OCI-LY7 (cell line): ENCODE data around the gene SUCLA2. TPM values are rescaled to one million over a fixed set of nuclear protein-coding genes. Genes with fewer than 3 reads are reported as not detected.

ENCODE experiments used
- BruUV-seq: library from RNA; stranded (reverse); fragments of 400-500 nt; replicated peaks from 2 replicates; lab custom pipeline; 2021; lab: Mats Ljungman, UMichigan
- CTCF ChIA-PET: fragments of 300-600 bp; sonication (Branson Sonifier 250); formaldehyde crosslinking; loops from one replicate; lab custom pipeline; 2022; ENCODE audit warnings: antibody characterized with exemption; ENCODE audit not compliant: unreplicated experiment; lab: Charles Lee
- POLR2A ChIA-PET: fragments of 300-600 bp; sonication (Branson Sonifier 250); formaldehyde crosslinking; loops from one replicate; lab custom pipeline; 2022; ENCODE audit warnings: antibody characterized with exemption; lab: Charles Lee
- DNase-seq: peaks from one replicate; pipeline ENCODE4 v3.0.0-alpha.2; 2015; ENCODE audit warnings: low spot score
- H2AFZ ChIP-seq: fragments of 200-600 bp; sonication (generic), shearing (Covaris generic); 2 replicates; pipeline ENCODE4 v1.6.1; 2014; ENCODE audit warnings: mild to moderate bottlenecking, antibody characterized with exemption, low read length, moderate library complexity
- H3K27ac ChIP-seq: fragments of 200-600 bp; sonication (generic); 2 replicates; pipeline ENCODE4 v1.5.1; 2014; ENCODE audit warnings: mixed run types, low read depth, mild to moderate bottlenecking, moderate library complexity, low read length, inconsistent platforms; ENCODE audit not compliant: poor library complexity, severe bottlenecking
- H3K36me3 ChIP-seq: fragments of 200-600 bp; sonication (generic); 2 replicates; pipeline ENCODE4 v1.6.1; 2014; ENCODE audit warnings: mild to moderate bottlenecking, antibody characterized with exemption, low read length, moderate library complexity, mixed read lengths; ENCODE audit not compliant: insufficient read depth
- H3K4me1 ChIP-seq: fragments of 200-600 bp; sonication (generic); 2 replicates; pipeline ENCODE4 v1.5.1; 2014; ENCODE audit warnings: mild to moderate bottlenecking, low read length; ENCODE audit not compliant: insufficient read depth, poor library complexity, severe bottlenecking
- H3K4me2 ChIP-seq: fragments of 200-600 bp; sonication (generic); 2 replicates; pipeline ENCODE4 v1.6.1; 2014; ENCODE audit warnings: mild to moderate bottlenecking, low read length
- H3K4me3 ChIP-seq: fragments of 200-600 bp; sonication (generic); 2 replicates; pipeline ENCODE4 v1.5.1; 2014; ENCODE audit warnings: mild to moderate bottlenecking, low read depth, low read length; ENCODE audit not compliant: poor library complexity, severe bottlenecking
- H3K79me2 ChIP-seq: fragments of 200-600 bp; sonication (generic); 2 replicates; pipeline ENCODE4 v1.6.1; 2016; ENCODE audit warnings: low read depth, mild to moderate bottlenecking, low read length, moderate library complexity, mixed read lengths; ENCODE audit not compliant: insufficient read depth
- H3K9me2 ChIP-seq: fragments of 200-600 bp; sonication (generic); 2 replicates; pipeline ENCODE4 v1.6.1; 2016; ENCODE audit warnings: mild to moderate bottlenecking, low read length, mixed read lengths; ENCODE audit not compliant: insufficient read depth
- H3K9me3 ChIP-seq: fragments of 200-600 bp; sonication (generic); 2 replicates; pipeline ENCODE4 v1.6.1; 2014; ENCODE audit warnings: mild to moderate bottlenecking, mixed run types, low read length, mixed read lengths
- H4K20me1 ChIP-seq: fragments of 200-600 bp; sonication (generic); 2 replicates; pipeline ENCODE4 v1.6.1; 2014; ENCODE audit warnings: mild to moderate bottlenecking, antibody characterized with exemption, low read length, moderate library complexity, mixed read lengths; ENCODE audit not compliant: insufficient read depth
- EZH2phosphoT487 ChIP-seq: fragments of 200-600 bp; sonication (generic); IDR thresholded peaks from 2 replicates; pipeline ENCODE4 v1.6.1; 2018; ENCODE audit warnings: low read depth, borderline replicate concordance, mild to moderate bottlenecking, mixed run types, antibody characterized with exemption, low read length, moderate library complexity, mixed read lengths
- intact Hi-C: fragments of 100-400 bp; cut with micrococcal nuclease; formaldehyde crosslinking; loops from one replicate; pipeline ENCODE4 v1.10.0; 2022; ENCODE audit not compliant: unreplicated experiment
- total RNA-seq, 2 experiments: library from RNA; depleted of rRNA in 1 of 2; stranded (reverse); fragments of >200 nt in 1 of 2; shearing (Covaris generic) in 1 of 2; gene quantifications; 2 replicates each; pipeline ENCODE4 v1.2.3, GENCODE V29; 2014 to 2022
- TF ChIP-seq, protein P1 (sequence below): fragments of 200-600 bp; sonication (generic); conservative IDR thresholded peaks from 2 replicates; pipeline ENCODE4 v1.5.1; 2014; ENCODE audit warnings: mild to moderate bottlenecking, antibody characterized with exemption, low read length, moderate library complexity, mixed read lengths

The SUCLA2 gene
- total RNA-seq, 2 experiments from 2014 or later: 22.9 to 46.7 TPM

DNA sequence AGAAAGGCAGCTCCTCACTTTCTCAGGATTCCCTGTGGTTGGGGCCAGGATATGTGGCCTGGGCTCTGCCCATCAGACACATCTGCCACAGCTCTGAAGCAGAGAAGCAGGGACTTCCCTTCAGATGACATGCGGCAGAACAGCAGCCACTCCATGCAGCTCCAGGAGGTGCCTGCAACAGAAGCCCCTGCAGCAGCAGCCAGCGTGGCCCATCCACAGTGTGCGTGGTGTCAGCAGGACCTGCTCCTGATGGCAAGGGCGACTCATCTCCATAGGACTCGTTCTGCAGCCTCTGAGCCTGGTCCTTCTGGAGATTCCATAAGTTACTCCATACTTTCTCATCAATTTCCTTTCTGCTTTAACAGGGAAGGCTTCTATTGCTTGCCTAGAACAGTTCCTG lies 105.0 kb downstream of the SUCLA2 start:
- Histone ChIP-seq H4K20me1 (no peaks in the 10 kb centered on the region), H3K9me2 (no peaks in the 10 kb centered on the region), H3K36me3 (no peaks in the 10 kb centered on the region), H3K79me2 (no peaks in the 10 kb centered on the region), H3K9me3 (no peaks in the 10 kb centered on the region), H3K4me1 (no peaks in the 10 kb centered on the region), H3K4me3 (no peak overlapping the region), H3K27ac (no peak overlapping the region), H3K4me2 (no peak overlapping the region), H2AFZ (no peak overlapping the region)
- intact Hi-C loops: no loop called here
- no peak for DNase-seq
- CTCF ChIA-PET: no interaction called here
- no peak for TF ChIP-seq EZH2phosphoT487
- TF ChIP-seq, protein P1, sequence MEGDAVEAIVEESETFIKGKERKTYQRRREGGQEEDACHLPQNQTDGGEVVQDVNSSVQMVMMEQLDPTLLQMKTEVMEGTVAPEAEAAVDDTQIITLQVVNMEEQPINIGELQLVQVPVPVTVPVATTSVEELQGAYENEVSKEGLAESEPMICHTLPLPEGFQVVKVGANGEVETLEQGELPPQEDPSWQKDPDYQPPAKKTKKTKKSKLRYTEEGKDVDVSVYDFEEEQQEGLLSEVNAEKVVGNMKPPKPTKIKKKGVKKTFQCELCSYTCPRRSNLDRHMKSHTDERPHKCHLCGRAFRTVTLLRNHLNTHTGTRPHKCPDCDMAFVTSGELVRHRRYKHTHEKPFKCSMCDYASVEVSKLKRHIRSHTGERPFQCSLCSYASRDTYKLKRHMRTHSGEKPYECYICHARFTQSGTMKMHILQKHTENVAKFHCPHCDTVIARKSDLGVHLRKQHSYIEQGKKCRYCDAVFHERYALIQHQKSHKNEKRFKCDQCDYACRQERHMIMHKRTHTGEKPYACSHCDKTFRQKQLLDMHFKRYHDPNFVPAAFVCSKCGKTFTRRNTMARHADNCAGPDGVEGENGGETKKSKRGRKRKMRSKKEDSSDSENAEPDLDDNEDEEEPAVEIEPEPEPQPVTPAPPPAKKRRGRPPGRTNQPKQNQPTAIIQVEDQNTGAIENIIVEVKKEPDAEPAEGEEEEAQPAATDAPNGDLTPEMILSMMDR: no peak
- no TSS peak for BruUV-seq
- POLR2A ChIA-PET: no interaction called here

DNA sequence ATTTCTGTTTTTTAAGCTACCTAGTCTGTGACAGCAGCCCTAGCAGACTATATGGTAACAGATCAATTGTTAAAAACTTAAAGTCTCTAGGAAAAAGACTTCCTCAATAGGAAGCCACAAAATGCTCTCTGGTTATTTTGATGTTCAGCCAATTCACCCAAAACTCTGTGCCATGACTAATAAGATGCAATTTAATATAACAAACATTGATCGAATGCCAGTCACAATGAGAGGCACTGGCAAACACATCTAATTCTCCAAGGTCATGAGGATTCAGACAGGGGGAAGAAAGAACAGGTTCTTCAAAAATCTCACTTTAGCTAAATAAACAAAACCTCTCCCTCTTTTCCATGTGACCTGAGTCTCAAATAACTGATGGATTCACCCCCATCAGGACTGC lies 107.5 kb downstream of the SUCLA2 start:
- H3K4me3 ChIP-seq: no peak overlapping the region
- TF ChIP-seq EZH2phosphoT487: no peak
- TF ChIP-seq, protein P1: no peak
- H3K4me2 ChIP-seq: no peak overlapping the region
- intact Hi-C loops: no loop called here
- no peaks in the 10 kb centered on the region for H3K9me3 ChIP-seq
- no peaks in the 10 kb centered on the region for H3K4me1 ChIP-seq
- H4K20me1 ChIP-seq: no peaks in the 10 kb centered on the region
- no TSS peak for BruUV-seq
- no peaks in the 10 kb centered on the region for H3K36me3 ChIP-seq
- no peak overlapping the region for H2AFZ ChIP-seq
- ChIA-PET CTCF (no interaction called here), POLR2A (interaction anchor here (0.9 kb wide), 1 partner anchor 15 kb away, joined by 3 read pairs; no protein-coding TSS in a partner anchor)
- no peak for DNase-seq
- no peaks in the 10 kb centered on the region for H3K9me2 ChIP-seq
- no peak overlapping the region for H3K27ac ChIP-seq
- no peaks in the 10 kb centered on the region for H3K79me2 ChIP-seq

Other genes starting within 250 kb of the SUCLA2 start
- 19.3 and 26.8 TPM in 2 replicates for gene NUDT15, start 36.5 kb upstream of the SUCLA2 start, total RNA-seq (2014; rRNA removed; shearing (Covaris generic))
- 15.9 and 17.8 TPM in 2 replicates for gene NUDT15, start 36.5 kb upstream of the SUCLA2 start, total RNA-seq (2022)
- 25.2 and 31.1 TPM in 2 replicates for gene MED4, start 93.8 kb upstream of the SUCLA2 start, total RNA-seq (2014; rRNA removed; shearing (Covaris generic))
- 53.1 and 57.0 TPM in 2 replicates for gene MED4, start 93.8 kb upstream of the SUCLA2 start, total RNA-seq (2022)
- gene ITM2B, start 231.9 kb upstream of the SUCLA2 start, total RNA-seq (2014; rRNA removed; shearing (Covaris generic)): 14.7 and 21.1 TPM in 2 replicates
- 43.3 and 44.5 TPM in 2 replicates for gene ITM2B, start 231.9 kb upstream of the SUCLA2 start, total RNA-seq (2022)